Uterus (tissue), 2 donors: ENCODE measurements around the gene CFAP97D2.

Source experiments
- POLR2A ChIP-seq, 2 donors: fragments of 450-650 bp; IDR thresholded peaks; one replicate each; pipeline ENCODE4 v1.6.1; 2016; ENCODE audit warnings: antibody characterized with exemption in 2 of 2, mild to moderate bottlenecking in 1 of 2, moderate library complexity in 1 of 2
- TF ChIP-seq, protein P1 (sequence below), 4 experiments: fragments of 200-600 bp in 2 of 4; fragments of 450-650 bp in 2 of 4; sonication (generic) in 2 of 4; IDR thresholded peaks; one replicate each; pipeline ENCODE4 v1.5.1; 2016 to 2019; ENCODE audit warnings: antibody characterized with exemption in 4 of 4, mild to moderate bottlenecking in 2 of 4, moderate library complexity in 1 of 4

DNA sequence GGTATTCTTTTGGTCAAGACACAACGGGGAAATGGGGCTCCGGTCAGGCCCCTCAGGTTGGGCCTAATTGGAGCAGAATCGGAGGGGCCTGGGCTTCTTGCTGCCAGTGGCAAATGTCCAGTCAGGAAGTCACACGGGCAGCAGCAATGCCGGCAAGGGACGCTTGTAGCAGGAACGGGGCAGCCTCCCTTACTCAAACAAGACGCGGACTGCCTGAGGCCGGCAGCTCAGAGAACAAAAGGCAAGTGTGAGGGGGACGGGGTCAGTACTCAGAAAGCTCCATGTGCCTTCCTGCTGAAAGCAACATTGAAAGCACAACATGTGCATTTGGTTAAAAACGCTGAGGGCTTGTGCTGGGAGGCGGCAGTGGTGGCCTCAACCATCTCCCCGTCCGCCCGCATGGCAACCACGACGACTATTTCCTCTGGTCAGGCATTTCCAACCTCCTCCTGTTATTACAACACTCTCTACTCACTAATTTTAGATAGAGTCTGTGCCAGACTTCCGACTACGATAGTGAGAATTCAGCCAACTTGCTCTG is 26.2 kb upstream of the CFAP97D2 start:
- TF ChIP-seq, protein P1, sequence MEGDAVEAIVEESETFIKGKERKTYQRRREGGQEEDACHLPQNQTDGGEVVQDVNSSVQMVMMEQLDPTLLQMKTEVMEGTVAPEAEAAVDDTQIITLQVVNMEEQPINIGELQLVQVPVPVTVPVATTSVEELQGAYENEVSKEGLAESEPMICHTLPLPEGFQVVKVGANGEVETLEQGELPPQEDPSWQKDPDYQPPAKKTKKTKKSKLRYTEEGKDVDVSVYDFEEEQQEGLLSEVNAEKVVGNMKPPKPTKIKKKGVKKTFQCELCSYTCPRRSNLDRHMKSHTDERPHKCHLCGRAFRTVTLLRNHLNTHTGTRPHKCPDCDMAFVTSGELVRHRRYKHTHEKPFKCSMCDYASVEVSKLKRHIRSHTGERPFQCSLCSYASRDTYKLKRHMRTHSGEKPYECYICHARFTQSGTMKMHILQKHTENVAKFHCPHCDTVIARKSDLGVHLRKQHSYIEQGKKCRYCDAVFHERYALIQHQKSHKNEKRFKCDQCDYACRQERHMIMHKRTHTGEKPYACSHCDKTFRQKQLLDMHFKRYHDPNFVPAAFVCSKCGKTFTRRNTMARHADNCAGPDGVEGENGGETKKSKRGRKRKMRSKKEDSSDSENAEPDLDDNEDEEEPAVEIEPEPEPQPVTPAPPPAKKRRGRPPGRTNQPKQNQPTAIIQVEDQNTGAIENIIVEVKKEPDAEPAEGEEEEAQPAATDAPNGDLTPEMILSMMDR (IDR thresholded peaks at IDR 0.05) = no peak
- no peak for TF ChIP-seq POLR2A (IDR thresholded peaks at IDR 0.05)
